Tibial nerve (tissue), 4 donors: Measurements from ENCODE around the gene ADAMTS17. TPM values are rescaled to one million over a fixed set of nuclear protein-coding genes. Genes with fewer than 3 reads are reported as not detected.

Source experiments
- DNase-seq, 2 donors: peaks; one replicate each; pipeline ENCODE4 v3.0.0-alpha.2; 2019; ENCODE audit warnings: low spot score in 2 of 2
- H3K27ac ChIP-seq, 4 donors: fragments of 200-600 bp; sonication (generic) in 3 of 4; one replicate each; pipeline ENCODE4 v1.5.1; 2017 to 2019; ENCODE audit warnings: mild to moderate bottlenecking in 1 of 4
- H3K27me3 ChIP-seq, 2 donors: fragments of 200-600 bp; sonication (generic) in 1 of 2; one replicate each; pipeline versions ENCODE4 v1.5.1 to v1.6.0; 2017 to 2019
- H3K36me3 ChIP-seq, 3 donors: fragments of 200-600 bp; sonication (generic); one replicate each; pipeline ENCODE4 v1.5.1; 2018 to 2019
- H3K4me1 ChIP-seq, 4 donors: fragments of 200-600 bp; sonication (generic) in 3 of 4; one replicate each; pipeline ENCODE4 v1.5.1; 2017 to 2019
- H3K4me3 ChIP-seq, 4 donors: fragments of 200-600 bp; sonication (generic) in 3 of 4; one replicate each; pipeline ENCODE4 v1.5.1; 2017 to 2019; ENCODE audit warnings: mild to moderate bottlenecking in 1 of 4, moderate library complexity in 1 of 4
- H3K9me3 ChIP-seq, 4 donors: fragments of 200-600 bp; sonication (generic) in 3 of 4; one replicate each; pipeline ENCODE4 v1.5.1; 2017 to 2019
- CTCF ChIP-seq, 5 experiments: fragments of 200-600 bp in 3 of 5; fragments of 450-650 bp in 2 of 5; sonication (generic) in 3 of 5; IDR thresholded peaks; one replicate each; pipeline ENCODE4 v1.5.1; 2016 to 2019; ENCODE audit warnings: antibody characterized with exemption in 5 of 5, mild to moderate bottlenecking in 3 of 5, moderate library complexity in 2 of 5
- EP300 ChIP-seq, 2 donors: sonication (generic); formaldehyde crosslinking; IDR thresholded peaks; one replicate each; pipeline ENCODE4 v1.6.1; 2017; ENCODE audit warnings: antibody characterized with exemption in 2 of 2, mild to moderate bottlenecking in 1 of 2
- POLR2A ChIP-seq, 2 donors: fragments of 450-650 bp; IDR thresholded peaks; one replicate each; pipeline ENCODE4 v1.6.1; 2017; ENCODE audit warnings: antibody characterized with exemption in 2 of 2, mild to moderate bottlenecking in 2 of 2, moderate library complexity in 2 of 2
- WGBS, 2 donors: methylation state at CpG; one replicate each; pipeline ENCODE4 v1.1.5; 2018; 5-methylcytosine and 5-hydroxymethylcytosine counted together
- total RNA-seq, 4 donors: library from RNA; depleted of rRNA; stranded (reverse); fragments of >200 nt; gene quantifications; one replicate each; pipeline ENCODE4 v1.1.0, GENCODE V29; 2016

ADAMTS17 gene
- total RNA-seq, 4 donors from 2014 or later, result 0.66 to 5.5 (median 3.7) TPM

- Histone ChIP-seq H3K4me3 (no peak overlapping the region), H3K9me3 (peaks cover 0 to 7% (median 2%) of the 10 kb centered on the region in 4 donors), H3K27ac (peak overlapping the region in 2 of 4 donors; percentile 36 to 68), H3K27me3 (no peaks in the 10 kb centered on the region), H3K36me3 (no peaks in the 10 kb centered on the region), H3K4me1 (peaks cover 0 to 22% (median 5%) of the 10 kb centered on the region in 4 donors)
- TF ChIP-seq EP300 (IDR thresholded peaks at IDR 0.05) (no peak), CTCF (IDR thresholded peaks at IDR 0.05) (no peak), POLR2A (IDR thresholded peaks at IDR 0.05) (no peak)
- 63 to 64% methylated on average over 10 of the region's 10 CpGs for WGBS, 2 donors
- peak in 1 of 2 donors; percentile 14 for DNase-seq
These were observed 309.3 kb downstream of the ADAMTS17 start for GRCh38 chr15:100032358-100033085.

- no peak for DNase-seq
- no peak overlapping the region for H3K4me3 ChIP-seq
- TF ChIP-seq EP300 (IDR thresholded peaks at IDR 0.05) (no peak), POLR2A (IDR thresholded peaks at IDR 0.05) (no peak), CTCF (IDR thresholded peaks at IDR 0.05) (no peak)
- no peaks in the 10 kb centered on the region for H3K36me3 ChIP-seq
- peaks cover 0 to 11% (median 5%) of the 10 kb centered on the region in 4 donors for H3K9me3 ChIP-seq
- H3K27ac ChIP-seq, result peak overlapping the region in 1 of 4 donors; percentile 68
- WGBS, 2 donors, result 85 to 94% methylated on average over 10 of the region's 10 CpGs
- H3K27me3 ChIP-seq, result no peaks in the 10 kb centered on the region
- H3K4me1 ChIP-seq, result peaks cover 0 to 22% (median 5%) of the 10 kb centered on the region in 4 donors
These were observed 310.0 kb downstream of the ADAMTS17 start for GRCh38 chr15:100031665-100032357.

GRCh38 chr15:100030586-100031229 lies 311.1 kb downstream of the ADAMTS17 start:
- Histone ChIP-seq H3K4me3 (no peak overlapping the region), H3K4me1 (peaks cover 0 to 22% (median 5%) of the 10 kb centered on the region in 4 donors), H3K27ac (no peak overlapping the region), H3K36me3 (no peaks in the 10 kb centered on the region), H3K27me3 (no peaks in the 10 kb centered on the region), H3K9me3 (peaks cover 0 to 11% (median 5%) of the 10 kb centered on the region in 4 donors)
- no peak for TF ChIP-seq EP300 (IDR thresholded peaks at IDR 0.05)
- TF ChIP-seq POLR2A (IDR thresholded peaks at IDR 0.05), result no peak
- no peak for DNase-seq
- WGBS, 2 donors, result 71 to 81% methylated on average over 9 of the region's 9 CpGs

- no peak overlapping the region for H3K27ac ChIP-seq
- DNase-seq, result no peak
- 93 to 94% methylated on average over 9 of the region's 9 CpGs for WGBS, 2 donors
- TF ChIP-seq EP300 (IDR thresholded peaks at IDR 0.05) (no peak), CTCF (IDR thresholded peaks at IDR 0.05) (no peak), POLR2A (IDR thresholded peaks at IDR 0.05) (no peak)
- no peak overlapping the region for H3K4me3 ChIP-seq
- H3K9me3 ChIP-seq, result peaks cover 0 to 11% (median 5%) of the 10 kb centered on the region in 4 donors
- no peaks in the 10 kb centered on the region for H3K36me3 ChIP-seq
- H3K27me3 ChIP-seq, result no peaks in the 10 kb centered on the region
- peaks cover 0 to 22% (median 5%) of the 10 kb centered on the region in 4 donors for H3K4me1 ChIP-seq
These were observed 311.8 kb downstream of the ADAMTS17 start for GRCh38 chr15:100029868-100030479.

GRCh38 chr15:100029045-100029444 lies 312.7 kb downstream of the ADAMTS17 start:
- Histone ChIP-seq H3K4me1 (peaks cover 0 to 22% (median 5%) of the 10 kb centered on the region in 4 donors), H3K27me3 (no peaks in the 10 kb centered on the region), H3K36me3 (no peaks in the 10 kb centered on the region), H3K9me3 (peaks cover 0 to 11% (median 5%) of the 10 kb centered on the region in 4 donors), H3K27ac (no peak overlapping the region), H3K4me3 (no peak overlapping the region)
- WGBS, 2 donors, result 86% methylated on average over 3 of the region's 3 CpGs
- no peak for TF ChIP-seq CTCF (IDR thresholded peaks at IDR 0.05)
- no peak for DNase-seq
